ENCODE measurements around the gene MSL2.

GRCh38 chr3:136114421-136114820, 81.7 kb downstream of the MSL2 start:
- TF ChIP-seq CTCF (IDR thresholded peaks at IDR 0.05; ENCODE audit: low read length) (no peak), EZH2 (IDR thresholded peaks at IDR 0.05; ENCODE audit: borderline replicate concordance, low read length) (no peak)

All from OCI-LY1 (cell line).